ENCODE results near the gene NFKB1.

The NFKB1 gene

DNA sequence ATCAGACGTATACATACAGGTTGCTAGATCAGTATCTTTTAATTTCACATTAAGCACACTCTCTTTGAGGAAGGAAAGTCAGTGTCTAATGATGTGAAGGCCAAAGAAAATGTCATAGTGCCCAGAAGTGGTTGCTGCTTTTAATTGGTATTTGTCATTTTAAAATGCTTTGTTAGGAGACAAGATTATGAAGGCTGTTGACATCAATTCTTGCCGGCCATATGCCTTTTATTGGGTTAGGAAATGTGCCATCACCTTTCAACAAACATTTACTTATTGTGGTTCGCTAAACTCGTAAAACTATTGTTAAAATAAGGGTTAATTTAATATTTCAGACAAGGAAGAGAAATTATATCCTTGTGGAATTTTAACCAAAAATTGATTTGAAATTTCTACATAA lies 32.2 kb downstream of the NFKB1 start:
- no peak for DNase-seq (ENCODE audit: low read depth)

DNA sequence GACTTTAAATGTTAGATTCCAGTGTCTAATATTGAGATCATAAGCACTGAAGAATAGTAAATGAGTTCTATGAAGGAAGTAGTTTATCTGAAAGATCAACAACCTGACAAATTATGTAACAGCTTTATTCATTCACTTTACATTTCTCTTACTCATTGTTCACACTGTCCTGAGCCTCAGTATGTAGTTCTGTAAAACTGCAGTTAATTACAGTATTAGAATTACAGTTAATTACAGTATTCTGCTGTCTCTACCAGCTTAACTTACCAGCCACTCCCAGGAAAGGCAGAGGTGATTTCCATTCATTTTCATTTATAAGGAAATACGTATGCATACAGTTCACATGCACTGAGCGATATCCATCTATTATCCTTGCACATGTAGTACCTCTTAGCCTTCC lies 32.7 kb downstream of the NFKB1 start:
- no peak for DNase-seq (ENCODE audit: low read depth)

- DNase-seq (ENCODE audit: low read depth), result no peak
Observed at GRCh38 chr4:102534845-102535244, 33.7 kb downstream of the NFKB1 start.

GRCh38 chr4:102535398-102536082 lies 34.4 kb downstream of the NFKB1 start:
- no peak for DNase-seq (ENCODE audit: low read depth)

GRCh38 chr4:102536768-102537167 lies 35.6 kb downstream of the NFKB1 start:
- no peak for DNase-seq (ENCODE audit: low read depth)

GRCh38 chr4:102537269-102537668 lies 36.1 kb downstream of the NFKB1 start:
- DNase-seq (ENCODE audit: low read depth), result no peak

DNA sequence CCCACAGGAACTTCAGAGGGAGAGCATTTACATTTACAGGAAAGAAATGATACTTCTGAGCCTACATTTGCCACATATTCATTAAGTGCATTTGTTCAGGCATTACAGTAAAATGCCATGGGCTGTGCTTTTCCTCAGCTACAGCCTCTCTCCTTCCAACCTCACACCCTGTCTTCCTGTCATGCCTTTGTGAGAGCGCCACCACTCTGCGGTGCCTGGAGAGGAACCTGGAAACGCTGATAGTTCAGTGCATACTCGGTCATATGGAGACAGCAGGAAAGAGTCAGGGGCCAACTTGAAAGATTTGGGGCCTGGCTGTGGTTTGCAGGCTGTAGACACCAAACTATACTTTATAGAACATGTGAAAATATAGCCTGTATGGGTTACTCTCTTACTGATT lies 40.5 kb downstream of the NFKB1 start:
- DNase-seq (ENCODE audit: low read depth), result no peak

DNA sequence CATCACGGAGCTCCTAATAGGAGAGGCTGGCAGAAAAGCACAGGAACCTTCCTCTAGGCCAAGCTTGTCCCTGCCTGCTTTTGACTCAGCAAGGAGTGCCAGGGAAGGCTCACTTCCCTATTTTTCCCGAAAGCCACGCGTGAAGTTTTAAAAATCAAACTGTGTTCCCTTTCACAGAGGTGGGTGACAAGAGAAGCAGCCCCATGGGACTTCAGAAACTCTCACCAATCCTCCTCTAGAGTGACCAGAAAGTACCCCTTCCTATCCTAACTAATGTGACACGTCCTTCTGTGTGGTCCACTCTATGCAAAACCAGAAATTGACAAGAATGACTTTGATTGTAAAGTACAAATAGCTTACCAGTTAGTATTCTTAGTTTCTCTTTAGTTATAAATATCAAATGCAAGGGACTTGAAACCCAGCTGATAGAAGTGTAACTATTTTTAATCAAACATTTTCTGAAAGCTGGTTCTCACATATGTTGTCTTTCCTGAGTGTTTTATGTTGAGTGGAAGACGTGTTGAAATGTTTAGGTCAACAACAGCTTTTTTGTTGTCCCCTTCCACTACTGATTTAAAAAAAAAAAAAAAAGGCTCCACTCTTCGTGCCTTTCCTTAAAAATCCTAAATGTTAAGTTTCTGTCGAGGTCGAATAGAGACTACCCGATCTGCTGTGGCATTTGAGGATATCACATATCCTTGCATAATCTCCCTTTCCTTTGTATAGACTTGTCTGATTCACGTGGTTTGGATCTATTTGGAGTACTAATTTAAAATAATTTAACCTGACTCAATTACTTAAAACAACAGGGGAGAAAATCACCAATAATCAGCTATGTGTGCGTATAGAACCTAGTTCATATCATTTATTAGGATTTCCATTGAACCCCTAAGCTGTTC lies 42.1 kb downstream of the NFKB1 start:
- DNase-seq (ENCODE audit: low read depth), result no peak

DNA sequence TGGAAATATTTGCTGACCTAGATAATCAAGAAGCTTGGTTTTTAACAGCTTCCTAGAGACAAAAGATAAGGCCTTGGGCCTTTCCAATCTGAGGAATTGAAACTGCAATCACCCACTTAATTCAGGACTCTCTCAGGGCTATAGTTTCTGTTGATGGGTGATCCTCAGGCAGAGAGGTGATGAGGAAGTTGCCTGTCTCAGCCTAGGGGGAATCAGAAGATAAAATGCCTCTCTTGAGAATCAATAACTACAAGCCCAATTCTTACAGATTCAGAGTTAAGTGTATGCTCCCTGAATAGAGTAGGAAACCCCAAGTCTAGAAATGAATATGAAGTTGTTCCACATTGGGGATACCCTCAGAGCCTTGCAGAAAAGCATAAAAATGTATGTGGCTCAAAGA lies 45.5 kb downstream of the NFKB1 start:
- no peak for DNase-seq (ENCODE audit: low read depth)

GRCh38 chr4:102547973-102548372 lies 46.8 kb downstream of the NFKB1 start:
- no peak for DNase-seq (ENCODE audit: low read depth)

- DNase-seq (ENCODE audit: low read depth), result no peak
Observed at GRCh38 chr4:102551958-102552565, 50.9 kb downstream of the NFKB1 start.

GRCh38 chr4:102552781-102553180 lies 51.6 kb downstream of the NFKB1 start:
- DNase-seq (ENCODE audit: low read depth), result no peak

GRCh38 chr4:102553982-102554381 lies 52.8 kb downstream of the NFKB1 start:
- no peak for DNase-seq (ENCODE audit: low read depth)

GRCh38 chr4:102554482-102554881 lies 53.3 kb downstream of the NFKB1 start:
- DNase-seq (ENCODE audit: low read depth), result no peak

- DNase-seq (ENCODE audit: low read depth), result no peak
Observed at GRCh38 chr4:102554992-102555391, 53.8 kb downstream of the NFKB1 start.

DNA sequence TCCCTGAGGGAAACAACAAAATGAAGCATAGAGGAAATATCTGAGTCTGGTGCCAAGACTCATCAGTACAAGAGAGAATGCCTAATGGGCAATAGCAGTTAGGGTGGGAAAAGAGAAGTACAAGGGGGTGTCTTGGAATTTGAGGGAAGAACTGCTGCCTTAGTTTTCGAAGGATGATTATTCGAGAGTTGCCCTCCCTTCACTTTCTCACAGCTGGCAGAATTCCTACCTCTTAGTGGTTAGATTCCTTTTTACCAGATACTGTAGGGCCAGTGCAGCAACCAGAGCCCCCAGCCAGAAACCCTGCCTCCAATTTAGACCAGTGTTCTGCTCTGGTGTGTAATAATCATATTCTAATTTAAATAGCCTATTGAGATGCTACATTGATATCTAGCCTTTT lies 56.5 kb downstream of the NFKB1 start:
- no peak for DNase-seq (ENCODE audit: low read depth)

GRCh38 chr4:102560115-102560514 lies 59.0 kb downstream of the NFKB1 start:
- DNase-seq (ENCODE audit: low read depth), result no peak

DNA sequence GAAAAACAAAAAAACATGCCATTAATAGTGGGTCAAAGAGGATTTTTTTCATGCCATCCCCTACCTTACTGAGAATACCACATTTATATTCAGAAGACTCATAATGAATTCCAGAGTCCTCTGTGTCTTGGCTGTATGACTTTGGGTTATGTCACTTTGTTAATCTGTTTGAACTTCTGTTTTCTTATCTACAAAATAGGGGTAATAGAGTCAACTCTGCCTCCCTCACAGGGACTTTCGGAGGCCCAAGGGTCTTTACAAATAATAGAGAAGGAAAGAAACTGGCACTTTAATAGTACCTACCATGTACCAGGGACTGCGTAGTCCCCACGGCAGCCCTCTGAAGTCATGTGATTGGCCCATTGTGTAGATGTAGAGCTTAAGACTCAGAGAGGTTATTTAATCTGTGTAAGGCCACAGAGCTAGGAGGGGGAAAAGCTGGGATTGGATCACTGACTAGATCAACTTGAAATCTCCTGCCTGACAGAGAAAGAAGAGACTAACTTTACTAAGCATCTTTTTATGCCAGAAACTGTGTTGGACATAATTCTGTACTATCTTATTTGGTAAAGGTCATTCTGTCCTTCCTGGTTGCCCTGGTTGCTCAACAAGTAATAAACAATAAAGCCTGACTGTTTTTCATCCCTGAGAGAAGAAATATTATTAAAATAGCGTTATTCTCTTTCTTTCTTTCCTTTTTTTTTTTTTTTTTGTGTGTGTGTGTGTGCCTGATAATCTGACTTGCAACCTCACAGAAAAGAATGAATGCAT lies 59.6 kb downstream of the NFKB1 start:
- DNase-seq (ENCODE audit: low read depth), result no peak

- no peak for DNase-seq (ENCODE audit: low read depth)
Observed at GRCh38 chr4:102563000-102563399, 61.8 kb downstream of the NFKB1 start.

DNA sequence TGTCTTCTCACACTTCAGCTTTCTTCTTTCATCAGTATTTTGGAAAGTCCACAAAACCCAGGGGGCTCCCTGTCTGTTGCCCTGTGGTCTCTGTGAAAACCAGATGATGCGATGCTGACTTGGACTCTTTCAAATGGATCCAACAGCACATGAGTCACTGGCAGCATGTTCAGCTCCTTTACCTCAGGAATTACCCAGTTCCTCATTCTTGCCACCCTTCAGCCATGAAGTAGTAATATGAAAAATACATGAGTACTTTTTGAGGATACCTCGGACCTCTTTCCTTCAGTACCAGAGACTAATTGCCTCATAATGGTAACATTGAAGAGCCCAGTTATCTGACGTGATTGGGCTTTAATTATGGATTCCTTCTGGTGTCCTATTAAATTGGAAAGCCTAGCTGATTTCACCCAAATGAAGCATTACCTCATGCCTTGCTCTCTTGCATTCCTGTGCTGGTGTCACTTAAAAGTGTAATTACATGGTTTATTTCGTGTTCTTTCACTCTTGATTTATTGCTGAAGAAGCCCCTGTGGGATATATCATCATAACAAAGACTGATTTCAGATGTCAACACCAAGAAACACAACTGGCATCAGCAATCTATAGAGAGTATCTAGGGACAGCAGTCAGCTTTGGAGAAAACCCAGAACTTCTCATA lies 63.4 kb downstream of the NFKB1 start:
- DNase-seq (ENCODE audit: low read depth), result peak; percentile 29

DNA sequence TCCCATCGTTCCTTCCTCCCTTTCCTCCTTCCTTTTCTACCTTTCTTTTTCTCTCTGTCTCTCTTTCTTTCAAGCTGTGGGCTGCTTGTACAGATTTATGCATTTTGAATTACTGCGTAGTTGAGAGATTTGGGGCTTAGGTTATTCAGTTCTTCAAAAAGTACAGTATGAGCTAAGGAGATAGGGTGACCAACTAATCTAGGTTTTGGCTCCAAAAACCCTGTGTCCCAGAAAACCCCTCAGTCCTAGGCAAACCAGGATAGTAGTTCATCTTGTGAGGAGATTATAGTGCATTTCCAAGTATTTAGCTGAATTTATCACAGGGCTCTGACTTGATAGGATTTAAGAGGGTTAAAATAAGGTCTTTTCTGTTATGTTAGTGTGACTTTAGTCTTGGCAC lies 64.5 kb downstream of the NFKB1 start:
- DNase-seq (ENCODE audit: low read depth), result no peak

GRCh38 chr4:102566426-102566825 lies 65.3 kb downstream of the NFKB1 start:
- no peak for DNase-seq (ENCODE audit: low read depth)

Measured in activated T-cell treated with anti-CD3 and anti-CD28 coated beads for 48 hours (primary cell).